ENCODE data around the gene ETNPPL.

Gene ETNPPL

GRCh38 chr4:108695062-108695461, 67.8 kb downstream of the ETNPPL start:
- no peak for DNase-seq (ENCODE audit: low spot score)

- no peak for DNase-seq (ENCODE audit: low spot score)
Measured at GRCh38 chr4:108694423-108694822, 68.4 kb downstream of the ETNPPL start.

GRCh38 chr4:108693819-108694218, 69.0 kb downstream of the ETNPPL start:
- no peak for DNase-seq (ENCODE audit: low spot score)

GRCh38 chr4:108693211-108693610, 69.6 kb downstream of the ETNPPL start:
- no peak for DNase-seq (ENCODE audit: low spot score)

Data from D341Med (cell line).